Suppressor macrophage treated with lipopolysaccharide for 4 hours (primary cell): ENCODE results near the gene ACER3.
"Not testable (repeated sequence)": the region's sequence is repeated elsewhere in the genome, so short reads cannot be mapped to it uniquely, and the experiment has no call there.

Experiments used
- DNase-seq: peaks from one replicate; pipeline ENCODE4 v3.0.0-alpha.2; 2020

ACER3 gene

GRCh38 chr11:76860539-76861475 is at the start of gene ACER3:
TSS of gene ACER3 (plus strand) at chr11:76860918. CDS start at chr11:76860977, 59 bp downstream.
- peak; percentile 98 for DNase-seq

- DNase-seq: no peak
Observed at GRCh38 chr11:76811259-76811658, 49.5 kb upstream of the ACER3 start.

GRCh38 chr11:76814414-76814813 is 46.3 kb upstream of the ACER3 start:
- no peak for DNase-seq

- DNase-seq: not testable (repeated sequence)
Observed at GRCh38 chr11:76815678-76816077, 45.0 kb upstream of the ACER3 start.

GRCh38 chr11:76820184-76820566 is 40.5 kb upstream of the ACER3 start:
- peak; percentile 28 for DNase-seq

- DNase-seq: not testable (repeated sequence)
Observed at GRCh38 chr11:76821396-76821795, 39.3 kb upstream of the ACER3 start.

GRCh38 chr11:76822406-76822805 is 38.3 kb upstream of the ACER3 start:
- DNase-seq: no peak

GRCh38 chr11:76823481-76824028 is 37.2 kb upstream of the ACER3 start:
- DNase-seq: peak; percentile 80

- DNase-seq: peak; percentile 76
Observed at GRCh38 chr11:76824083-76824939, 36.4 kb upstream of the ACER3 start.

GRCh38 chr11:76824980-76825725 is 35.6 kb upstream of the ACER3 start:
- no peak for DNase-seq

GRCh38 chr11:76825726-76826396 is 34.9 kb upstream of the ACER3 start:
- peak; percentile 13 for DNase-seq

- not testable (repeated sequence) for DNase-seq
Observed at GRCh38 chr11:76826508-76826907, 34.2 kb upstream of the ACER3 start.

GRCh38 chr11:76827005-76827404 is 33.7 kb upstream of the ACER3 start:
- DNase-seq: not testable (repeated sequence)

GRCh38 chr11:76830639-76831327 is 29.9 kb upstream of the ACER3 start:
- no peak for DNase-seq

GRCh38 chr11:76831686-76832310 is 28.9 kb upstream of the ACER3 start:
- no peak for DNase-seq

GRCh38 chr11:76832361-76832760 is 28.4 kb upstream of the ACER3 start:
- DNase-seq: peak; percentile 27

GRCh38 chr11:76834151-76834550 is 26.6 kb upstream of the ACER3 start:
- no peak for DNase-seq

GRCh38 chr11:76835036-76835435 is 25.7 kb upstream of the ACER3 start:
- DNase-seq: peak; percentile 47

- DNase-seq: peak; percentile 40
Observed at GRCh38 chr11:76835928-76836612, 24.6 kb upstream of the ACER3 start.

GRCh38 chr11:76836613-76837291 is 24.0 kb upstream of the ACER3 start:
- DNase-seq: no peak
